H54 (cell line): Measurements from ENCODE around the gene PDGFRA.
A peak's percentile ranks its signal among the peaks of the same experiment; 100 is the strongest.

Source experiments
- DNase-seq: peaks from one replicate; pipeline ENCODE4 v3.0.0; 2011; ENCODE audit warnings: low spot score, mixed read lengths; ENCODE audit not compliant: insufficient read length
- FAIRE-seq: peaks from 3 replicates; lab custom pipeline; 2011; peaks lifted over from hg19 to GRCh38; lab: Jason Lieb, UNC
- POLR2A ChIP-seq: IDR thresholded peaks from 2 replicates; pipeline ENCODE4 v1.6.1; 2011; ENCODE audit warnings: low read depth, mild to moderate bottlenecking, low read length

The PDGFRA gene

DNA sequence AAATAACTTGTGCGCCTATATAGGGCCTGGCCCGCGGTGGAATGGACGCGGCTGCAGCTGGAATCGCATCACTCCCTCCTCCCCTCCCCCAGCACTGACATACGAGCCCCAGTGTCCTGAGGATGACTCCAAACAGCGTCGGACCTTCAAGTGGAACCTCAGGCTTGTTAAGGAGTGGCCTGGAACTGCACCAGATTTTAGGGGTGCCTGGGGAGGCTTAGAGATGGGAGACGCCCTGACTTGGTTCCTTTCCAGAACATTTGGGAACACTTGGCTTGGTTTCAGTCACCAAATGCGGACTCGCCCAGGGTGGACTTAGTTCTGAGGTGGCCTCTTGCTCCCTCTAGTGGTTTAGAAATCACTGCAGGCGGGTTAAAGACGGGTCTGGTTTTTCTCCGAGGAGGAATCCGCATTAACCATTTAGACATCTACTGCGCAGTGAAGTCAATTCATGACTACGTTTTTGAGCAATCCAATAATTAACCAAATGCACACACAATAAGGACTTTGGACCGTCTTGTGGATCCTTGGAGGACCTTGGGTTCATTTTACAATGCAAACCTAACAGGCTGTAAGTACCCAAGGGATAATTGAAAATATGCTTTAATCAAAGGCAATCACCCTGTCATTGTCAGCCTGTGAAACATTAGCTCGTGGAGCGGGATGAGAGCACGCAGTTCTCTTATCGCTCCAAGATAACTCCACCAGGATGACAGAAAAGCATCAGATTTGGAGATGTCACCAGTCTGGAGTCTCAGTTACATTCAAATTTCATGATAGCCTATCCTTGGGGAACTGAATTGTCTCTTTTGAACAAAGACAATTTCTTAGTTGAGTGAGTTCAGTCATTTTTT lies 11.2 kb upstream of the PDGFRA start:
- DNase-seq (peak; percentile 56), FAIRE-seq (peak; percentile 41)
- TF ChIP-seq POLR2A = no peak

DNA sequence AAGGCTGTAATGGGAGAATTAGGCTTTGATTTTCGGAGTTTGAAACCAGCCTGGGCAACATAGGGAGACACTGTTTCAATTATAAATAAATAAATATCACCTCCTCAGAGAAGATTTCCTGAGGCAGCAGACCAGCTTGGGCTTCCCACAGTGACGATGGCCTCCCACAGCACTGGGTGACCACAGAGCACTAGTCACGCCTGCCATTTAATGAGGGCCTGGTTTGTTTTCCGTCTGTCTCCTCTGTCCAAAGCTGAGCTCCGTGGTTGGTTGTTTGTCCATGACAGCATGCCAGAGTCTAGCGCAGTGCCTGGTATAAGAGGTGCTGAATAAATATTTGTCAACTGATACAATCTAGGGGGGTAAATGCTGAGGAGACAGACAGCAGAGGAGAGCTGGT lies 10.4 kb upstream of the PDGFRA start:
- TF ChIP-seq POLR2A = no peak
- DNase-seq (no peak), FAIRE-seq (no peak)

- no peak for FAIRE-seq
- no peak for TF ChIP-seq POLR2A
- no peak for DNase-seq
Measured at GRCh38 chr4:54224996-54225597, 4.0 kb upstream of the PDGFRA start.

- FAIRE-seq (no peak), DNase-seq (no peak)
- no peak for TF ChIP-seq POLR2A
Measured at GRCh38 chr4:54225598-54226403, 3.3 kb upstream of the PDGFRA start.

DNA sequence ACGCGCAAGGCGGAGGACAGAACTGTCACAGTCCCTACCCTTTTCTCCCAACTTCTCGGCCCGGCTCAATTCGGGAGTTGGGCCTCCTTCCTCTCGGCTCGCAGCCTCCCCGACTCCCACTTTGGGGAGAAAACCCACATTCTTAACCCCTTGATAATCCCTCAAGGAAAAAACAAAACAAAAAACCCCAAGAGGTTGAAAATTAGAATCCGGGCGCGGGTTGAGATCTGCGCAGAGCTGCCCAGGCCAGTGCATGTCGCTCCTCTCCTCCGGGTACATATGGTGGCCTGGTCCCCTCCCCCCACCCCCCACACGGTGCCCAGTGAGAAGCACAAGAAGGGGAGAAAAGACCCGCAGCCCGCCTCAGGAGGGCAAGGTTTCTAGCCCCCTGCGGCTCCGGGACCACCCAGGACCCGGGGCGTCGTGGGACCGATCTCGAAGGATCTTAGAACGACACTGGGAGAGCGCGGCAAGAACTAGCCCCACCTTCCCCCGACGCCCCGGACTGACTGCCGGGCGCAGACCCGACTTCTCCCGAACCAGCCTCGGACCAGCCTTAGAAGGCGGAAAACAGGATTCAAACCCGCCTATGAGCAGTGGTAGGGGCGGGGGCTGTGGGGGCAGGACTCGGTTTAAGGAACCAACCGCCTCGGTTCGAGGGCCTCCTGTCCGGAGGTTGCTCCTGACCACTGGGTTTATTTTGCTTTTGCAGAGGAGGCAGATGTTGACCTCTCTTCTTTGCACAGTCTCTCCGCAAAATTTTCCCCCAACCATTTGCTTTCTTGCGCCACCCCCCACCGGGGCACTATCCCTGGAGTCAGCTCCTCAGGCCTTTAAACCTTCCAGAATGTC lies 2.5 kb upstream of the PDGFRA start:
- no peak for TF ChIP-seq POLR2A
- FAIRE-seq (no peak), DNase-seq (no peak)

GRCh38 chr4:54227256-54228055 lies 1.6 kb upstream of the PDGFRA start:
- FAIRE-seq = no peak
- TF ChIP-seq POLR2A = no peak
- peak; percentile 51 for DNase-seq

- FAIRE-seq (no peak), DNase-seq (peak; percentile 83)
- TF ChIP-seq POLR2A = no peak
Measured at GRCh38 chr4:54228056-54228527, 1.0 kb upstream of the PDGFRA start.

DNA sequence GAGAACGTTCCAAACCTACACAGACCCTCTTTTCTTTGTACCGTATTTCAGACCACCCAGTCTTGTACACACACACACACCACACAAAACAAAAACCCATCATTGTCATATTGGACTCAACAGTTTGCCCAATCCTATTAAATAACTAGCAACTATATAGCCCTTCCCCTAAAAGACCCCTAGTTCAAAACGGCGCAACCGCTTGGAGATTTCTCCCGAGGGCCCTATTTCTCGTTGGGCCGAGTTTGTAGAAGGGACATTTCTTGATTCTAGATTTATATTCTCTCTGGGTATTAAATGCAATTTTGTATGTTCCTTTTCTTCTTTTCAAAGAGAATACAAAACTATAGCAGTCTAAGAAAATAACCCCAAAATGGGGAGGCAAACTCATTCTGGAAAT lies 547 bp upstream of the PDGFRA start:
- TF ChIP-seq POLR2A = no peak
- FAIRE-seq (no peak), DNase-seq (no peak)

DNA sequence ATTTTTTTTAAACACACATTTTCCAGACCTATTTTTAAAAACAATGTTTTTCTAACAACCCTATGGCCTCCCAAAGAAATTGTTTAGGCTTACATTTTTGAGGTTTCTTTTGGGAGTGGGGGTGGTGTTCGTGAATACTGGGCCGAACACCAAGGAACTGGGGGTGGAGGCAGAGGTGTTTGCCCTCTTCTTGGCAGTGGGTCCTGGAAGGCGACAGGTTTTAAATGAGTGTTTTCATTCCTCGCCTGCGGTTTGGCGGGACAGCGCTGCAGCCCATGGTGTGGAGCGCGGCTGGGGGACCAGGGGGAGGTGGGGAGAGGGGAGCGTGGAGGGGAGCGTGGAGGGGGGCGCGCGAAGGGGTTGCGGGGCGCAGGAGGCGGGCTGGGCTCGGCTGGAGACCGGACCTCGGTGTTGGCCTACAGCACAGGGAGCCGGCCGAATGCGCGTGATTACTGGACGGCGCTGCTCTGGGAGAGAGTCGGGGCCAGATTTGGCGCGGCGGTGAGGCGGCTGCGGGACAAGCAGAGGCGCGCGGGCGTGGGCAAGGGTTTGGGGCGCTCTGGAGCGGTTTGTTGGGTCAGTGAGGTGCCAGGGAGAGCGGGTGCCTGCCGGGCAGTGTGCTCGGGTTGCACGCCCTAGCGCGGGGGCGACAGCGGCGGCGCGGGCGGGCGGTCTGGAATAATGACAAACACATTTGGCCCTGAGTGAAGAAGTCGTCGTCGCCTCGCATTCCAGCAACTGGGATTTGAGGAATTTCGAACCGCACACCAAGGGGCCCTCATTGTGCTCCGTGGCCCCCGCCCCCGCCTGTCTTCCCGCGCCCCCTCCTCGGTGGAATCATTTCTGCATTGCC lies 764 bp downstream of the PDGFRA start:
- FAIRE-seq (no peak), DNase-seq (no peak)
- TF ChIP-seq POLR2A = no peak

- DNase-seq = no peak
- TF ChIP-seq POLR2A = no peak
- FAIRE-seq = no peak
Measured at GRCh38 chr4:54230484-54231418, 1.7 kb downstream of the PDGFRA start.

- TF ChIP-seq POLR2A = no peak
- FAIRE-seq = no peak
- DNase-seq = no peak
Measured at GRCh38 chr4:54231419-54231767, 2.3 kb downstream of the PDGFRA start.
